IPS DF 6.9 (cell line): Measurements from ENCODE around the gene UBXN6.

Experiments
- DNase-seq: peaks from one replicate; pipeline ENCODE4 v3.0.0-alpha.2; 2013; ENCODE audit warnings: low read depth, low spot score
- H3K27ac ChIP-seq: one replicate; pipeline ENCODE4 v1.5.1; 2013; ENCODE audit warnings: low read length, control low read depth
- H3K27me3 ChIP-seq: 2 replicates; pipeline ENCODE4 v1.6.1; 2013; ENCODE audit warnings: mild to moderate bottlenecking, low read length; ENCODE audit not compliant: control insufficient read depth, insufficient read depth
- H3K36me3 ChIP-seq: 2 replicates; pipeline ENCODE4 v1.6.1; 2013; ENCODE audit warnings: low read length; ENCODE audit not compliant: control insufficient read depth, insufficient read depth
- H3K4me1 ChIP-seq: 2 replicates; pipeline ENCODE4 v1.6.1; 2013; ENCODE audit warnings: low read length; ENCODE audit not compliant: control insufficient read depth, insufficient read depth
- H3K4me3 ChIP-seq: 2 replicates; pipeline ENCODE4 v1.5.1; 2013; ENCODE audit warnings: mild to moderate bottlenecking, low read length
- H3K9me3 ChIP-seq: 2 replicates; pipeline ENCODE4 v1.6.1; 2013; ENCODE audit warnings: low read length, inconsistent platforms; ENCODE audit not compliant: control insufficient read depth, insufficient read depth
- WGBS: extraction: QIAGEN DNeasy Blood & Tissue Kit; methylation state at CpG from one replicate; pipeline ENCODE4 v1.1.7; 2013; ENCODE audit warnings: mixed read lengths, missing lambda C conversion rate; ENCODE audit not compliant: insufficient read length, insufficient coverage; 5-methylcytosine and 5-hydroxymethylcytosine counted together

Gene UBXN6

DNA sequence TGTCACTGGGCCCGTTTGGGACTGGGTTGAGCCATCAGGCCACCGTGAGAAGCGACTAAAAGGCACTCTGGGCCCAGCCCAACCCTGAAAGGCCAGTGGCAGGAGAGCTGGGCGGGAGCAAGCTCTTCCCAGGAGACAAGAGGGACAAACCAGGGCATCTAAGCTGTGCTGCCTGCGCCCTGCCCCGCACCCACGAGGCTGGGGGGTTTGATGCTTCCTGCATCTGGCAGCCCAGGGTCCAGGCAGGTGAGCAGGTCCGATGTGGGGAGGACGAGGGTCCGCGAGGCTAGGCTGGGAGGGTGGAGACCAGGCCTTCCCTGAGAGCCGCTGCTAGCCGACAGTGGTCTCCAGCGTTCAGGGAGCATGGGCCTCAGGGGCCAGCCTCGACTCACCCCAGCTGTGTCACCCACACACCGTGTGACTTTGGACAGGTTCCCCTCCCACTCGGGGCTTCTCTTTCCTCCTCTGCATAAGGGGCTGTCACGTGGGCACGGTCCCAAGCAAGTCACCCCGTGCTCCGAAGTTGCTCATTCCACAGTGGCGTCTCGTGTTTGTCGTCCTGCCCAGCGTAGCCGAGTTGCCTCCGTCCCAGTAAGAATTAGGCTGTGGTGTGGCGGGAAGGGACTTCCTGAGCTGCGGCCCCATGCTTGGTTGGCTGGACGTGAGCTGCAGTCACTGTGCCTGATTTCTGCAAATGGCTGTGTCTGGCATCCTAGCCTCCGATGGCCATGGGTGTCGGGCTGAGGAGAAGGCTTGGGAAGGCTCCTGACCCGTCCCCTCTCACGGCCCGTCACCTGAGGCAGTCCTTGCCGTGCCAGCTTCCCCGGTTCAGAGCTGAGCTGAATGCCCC is 44.9 kb upstream of the UBXN6 start:
- peaks cover 38% of the 10 kb centered on the region for H3K36me3 ChIP-seq
- no peaks in the 10 kb centered on the region for H3K9me3 ChIP-seq
- no peak for DNase-seq
- no peak overlapping the region for H3K4me3 ChIP-seq
- no peaks in the 10 kb centered on the region for H3K27me3 ChIP-seq
- WGBS = no CpG with 5 or more reads among the region's 37 CpGs
- H3K4me1 ChIP-seq = no peaks in the 10 kb centered on the region
- H3K27ac ChIP-seq = no peak overlapping the region

GRCh38 chr19:4501691-4502090 is 44.1 kb upstream of the UBXN6 start:
- H3K36me3 ChIP-seq = peaks cover 40% of the 10 kb centered on the region

DNA sequence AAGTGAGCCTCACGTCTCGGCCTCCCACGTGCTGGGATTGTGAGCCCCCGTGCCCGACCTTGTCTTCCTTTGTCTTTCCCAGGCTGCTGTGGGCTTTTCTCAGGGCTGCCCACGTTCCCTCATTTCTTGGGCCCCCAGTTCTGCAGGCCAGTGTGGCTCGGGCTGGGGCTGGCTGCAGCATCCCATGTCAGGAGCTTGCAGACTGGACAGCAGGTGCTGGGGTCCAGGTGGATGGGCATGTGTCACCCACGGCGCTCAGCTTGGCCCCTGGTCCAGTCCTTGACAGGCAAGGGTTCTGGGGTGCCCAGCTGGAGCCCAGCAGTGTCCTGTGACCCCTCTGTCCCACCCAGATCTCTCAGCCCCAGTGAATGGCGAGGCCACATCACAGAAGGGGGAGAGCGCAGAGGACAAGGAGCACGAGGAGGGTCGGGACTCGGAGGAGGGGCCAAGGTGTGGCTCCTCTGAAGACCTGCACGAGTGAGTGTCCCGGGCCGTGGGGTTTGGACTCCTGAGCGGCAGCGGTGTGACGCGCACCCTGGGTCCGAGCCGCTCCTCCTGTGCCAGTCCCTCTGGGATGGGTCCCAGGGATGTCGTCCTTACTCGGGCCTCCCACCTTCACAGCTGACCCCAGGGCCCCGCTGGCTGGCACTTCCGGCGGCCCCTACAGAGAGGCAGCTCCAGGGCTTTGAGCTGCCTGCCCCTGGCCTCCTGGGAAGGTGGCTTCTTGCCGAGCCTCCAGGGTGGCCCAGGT is 43.4 kb upstream of the UBXN6 start:
- WGBS = no CpG with 5 or more reads among the region's 29 CpGs
- H3K27ac ChIP-seq = no peak overlapping the region
- peaks cover 46% of the 10 kb centered on the region for H3K36me3 ChIP-seq

More at GRCh38 chr19:4501691-4502090, 44.1 kb upstream of the UBXN6 start:
- no peak overlapping the region for H3K4me3 ChIP-seq
- no peak overlapping the region for H3K27ac ChIP-seq
- no peaks in the 10 kb centered on the region for H3K27me3 ChIP-seq
- no peak for DNase-seq
- H3K4me1 ChIP-seq = no peaks in the 10 kb centered on the region
- no peaks in the 10 kb centered on the region for H3K9me3 ChIP-seq
- WGBS = no CpG with 5 or more reads among the region's 25 CpGs

GRCh38 chr19:4499855-4500254 is 42.3 kb upstream of the UBXN6 start:
- H3K4me3 ChIP-seq = no peak overlapping the region
- no CpG with 5 or more reads among the region's 15 CpGs for WGBS

More for the DNA sequence above, 43.4 kb upstream of the UBXN6 start:
- no peak overlapping the region for H3K4me3 ChIP-seq
- no peak for DNase-seq
- no peaks in the 10 kb centered on the region for H3K4me1 ChIP-seq
- H3K9me3 ChIP-seq = no peaks in the 10 kb centered on the region
- H3K27me3 ChIP-seq = no peaks in the 10 kb centered on the region

DNA sequence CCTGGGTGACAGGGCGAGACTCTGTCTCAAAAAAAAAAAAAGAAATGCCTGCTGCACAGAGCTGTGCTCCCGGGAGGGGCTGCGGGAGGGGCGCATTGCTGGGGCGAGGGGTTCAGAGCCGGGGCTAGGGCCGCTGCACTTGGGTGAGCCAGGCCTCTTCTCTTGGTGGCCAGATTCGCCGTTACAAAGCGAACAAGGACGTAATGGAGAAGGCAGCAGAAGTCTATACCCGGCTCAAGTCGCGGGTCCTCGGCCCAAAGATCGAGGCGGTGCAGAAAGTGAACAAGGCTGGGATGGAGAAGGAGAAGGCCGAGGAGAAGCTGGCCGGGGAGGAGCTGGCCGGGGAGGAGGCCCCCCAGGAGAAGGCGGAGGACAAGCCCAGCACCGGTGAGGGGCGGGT is 41.7 kb upstream of the UBXN6 start:
- H3K9me3 ChIP-seq = no peaks in the 10 kb centered on the region
- DNase-seq = no peak
- H3K4me1 ChIP-seq = no peaks in the 10 kb centered on the region
- H3K27ac ChIP-seq = no peak overlapping the region
- H3K36me3 ChIP-seq = peaks cover 48% of the 10 kb centered on the region
- WGBS = no CpG with 5 or more reads among the region's 23 CpGs
- no peaks in the 10 kb centered on the region for H3K27me3 ChIP-seq
- no peak overlapping the region for H3K4me3 ChIP-seq

More at GRCh38 chr19:4499855-4500254, 42.3 kb upstream of the UBXN6 start:
- Histone ChIP-seq H3K9me3 (no peaks in the 10 kb centered on the region), H3K4me1 (no peaks in the 10 kb centered on the region), H3K27me3 (no peaks in the 10 kb centered on the region), H3K36me3 (peaks cover 51% of the 10 kb centered on the region), H3K27ac (no peak overlapping the region)
- DNase-seq = no peak

- Histone ChIP-seq H3K4me1 (no peaks in the 10 kb centered on the region), H3K27me3 (no peaks in the 10 kb centered on the region), H3K27ac (no peak overlapping the region), H3K9me3 (no peaks in the 10 kb centered on the region), H3K4me3 (no peak overlapping the region), H3K36me3 (peaks cover 53% of the 10 kb centered on the region)
- WGBS = no CpG with 5 or more reads among the region's 12 CpGs
- no peak for DNase-seq
These were observed 41.1 kb upstream of the UBXN6 start for GRCh38 chr19:4498694-4499093.

- no peaks in the 10 kb centered on the region for H3K4me1 ChIP-seq
- DNase-seq = no peak
- peaks cover 58% of the 10 kb centered on the region for H3K36me3 ChIP-seq
- no peak overlapping the region for H3K27ac ChIP-seq
- no peaks in the 10 kb centered on the region for H3K9me3 ChIP-seq
- H3K27me3 ChIP-seq = no peaks in the 10 kb centered on the region
- no peak overlapping the region for H3K4me3 ChIP-seq
- no CpG with 5 or more reads among the region's 25 CpGs for WGBS
These were observed 40.3 kb upstream of the UBXN6 start for GRCh38 chr19:4497770-4498389.

- Histone ChIP-seq H3K9me3 (no peaks in the 10 kb centered on the region), H3K27me3 (no peaks in the 10 kb centered on the region), H3K4me3 (no peak overlapping the region), H3K36me3 (peaks cover 59% of the 10 kb centered on the region), H3K27ac (no peak overlapping the region), H3K4me1 (no peaks in the 10 kb centered on the region)
- no peak for DNase-seq
- WGBS = no CpG with 5 or more reads among the region's 18 CpGs
These were observed 38.7 kb upstream of the UBXN6 start for GRCh38 chr19:4496304-4496703.

DNA sequence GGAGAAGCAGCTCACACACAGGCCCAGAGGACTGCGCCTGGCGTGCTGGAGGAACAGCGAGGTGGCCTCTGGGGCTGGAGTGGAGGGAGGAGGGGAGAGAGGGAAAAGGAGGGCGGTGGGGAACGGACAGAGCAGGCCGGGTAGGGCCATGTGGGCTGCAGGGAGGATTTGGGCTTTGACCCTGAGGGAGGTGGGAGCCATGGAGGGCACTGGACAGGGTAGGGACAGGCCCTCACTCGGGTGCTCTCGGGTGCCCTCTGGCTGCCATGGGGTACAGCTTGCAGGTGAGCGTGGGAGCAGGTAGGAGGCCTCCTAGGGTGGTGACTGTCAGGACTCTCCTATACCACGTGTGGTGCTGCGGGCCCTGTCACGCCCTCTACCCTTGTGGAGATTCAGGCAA is 37.9 kb upstream of the UBXN6 start:
- H3K27ac ChIP-seq = no peak overlapping the region
- no peak for DNase-seq
- no peaks in the 10 kb centered on the region for H3K4me1 ChIP-seq
- no peak overlapping the region for H3K4me3 ChIP-seq
- peaks cover 53% of the 10 kb centered on the region for H3K36me3 ChIP-seq
- no CpG with 5 or more reads among the region's 12 CpGs for WGBS
- H3K27me3 ChIP-seq = no peaks in the 10 kb centered on the region
- no peaks in the 10 kb centered on the region for H3K9me3 ChIP-seq

GRCh38 chr19:4494691-4495064 is 37.1 kb upstream of the UBXN6 start:
- no CpG with 5 or more reads among the region's 8 CpGs for WGBS
- peaks cover 56% of the 10 kb centered on the region for H3K36me3 ChIP-seq

More at GRCh38 chr19:4494691-4495064, 37.1 kb upstream of the UBXN6 start:
- no peak overlapping the region for H3K4me3 ChIP-seq
- no peaks in the 10 kb centered on the region for H3K4me1 ChIP-seq
- no peak for DNase-seq
- H3K27ac ChIP-seq = no peak overlapping the region
- H3K27me3 ChIP-seq = no peaks in the 10 kb centered on the region
- H3K9me3 ChIP-seq = no peaks in the 10 kb centered on the region
